Fibroblast of lung (primary cell): Measurements from ENCODE around the gene ULBP2. TPM values are rescaled to one million over a fixed set of nuclear protein-coding genes. Genes with fewer than 3 reads are reported as not detected.

Experiments used
- DNase-seq, 2 donors: peaks; one replicate each; pipeline versions ENCODE4 v3.0.0 to v3.0.0-alpha.2; 2010; ENCODE audit warnings: low read depth in 2 of 2
- H2AFZ ChIP-seq: 2 replicates; pipeline ENCODE4 v1.5.1; 2012; ENCODE audit warnings: low read length, control low read depth, inconsistent platforms
- H3K27ac ChIP-seq: 2 replicates; pipeline ENCODE4 v1.5.1; 2011; ENCODE audit warnings: low read length, control low read depth; ENCODE audit not compliant: insufficient read depth
- H3K27me3 ChIP-seq: 2 replicates; pipeline ENCODE4 v1.5.1; 2011; ENCODE audit warnings: mild to moderate bottlenecking, low read length; ENCODE audit not compliant: control insufficient read depth, insufficient read depth
- H3K36me3 ChIP-seq: 2 replicates; pipeline ENCODE4 v1.5.1; 2011; ENCODE audit warnings: low read length; ENCODE audit not compliant: control insufficient read depth, insufficient read depth
- H3K4me1 ChIP-seq: 2 replicates; pipeline ENCODE4 v1.5.1; 2011; ENCODE audit warnings: low read length; ENCODE audit not compliant: control insufficient read depth, insufficient read depth; ENCODE audit errors: extremely low read depth
- H3K4me2 ChIP-seq: 2 replicates; pipeline ENCODE4 v1.5.1; 2011; ENCODE audit warnings: low read length, control low read depth; ENCODE audit not compliant: insufficient read depth; ENCODE audit errors: extremely low read depth
- H3K4me3 ChIP-seq, 4 experiments: fragments of 200-600 bp in 1 of 4; sonication (generic) in 1 of 4; replicated peaks in 1 of 4; 2 replicates each; pipeline ENCODE4 v1.5.1; 2011 to 2016; ENCODE audit warnings: low read length in 4 of 4, low read depth in 3 of 4, mild to moderate bottlenecking in 3 of 4, control low read depth in 2 of 4, inconsistent platforms in 1 of 4, mixed read lengths in 1 of 4; ENCODE audit not compliant: insufficient read depth in 1 of 4; ENCODE audit errors: control extremely low read depth in 1 of 4
- H3K79me2 ChIP-seq: 2 replicates; pipeline ENCODE4 v1.5.1; 2012; ENCODE audit warnings: mild to moderate bottlenecking, low read length, inconsistent platforms; ENCODE audit not compliant: control insufficient read depth, insufficient read depth
- H3K9ac ChIP-seq: 2 replicates; pipeline ENCODE4 v1.5.1; 2011; ENCODE audit warnings: mild to moderate bottlenecking, low read length, control low read depth; ENCODE audit not compliant: insufficient read depth
- H3K9me3 ChIP-seq: 2 replicates; pipeline ENCODE4 v1.5.1; 2012; ENCODE audit warnings: low read depth, low read length; ENCODE audit not compliant: control insufficient read depth, insufficient read depth
- H4K20me1 ChIP-seq: 2 replicates; pipeline ENCODE4 v1.5.1; 2011; ENCODE audit warnings: low read length; ENCODE audit not compliant: control insufficient read depth, insufficient read depth; ENCODE audit errors: extremely low read depth
- CTCF ChIP-seq, 2 donors: IDR thresholded peaks in 1 of 2; conservative IDR thresholded peaks in 1 of 2; 1 replicate in 1 of 2; 2 replicates in 1 of 2; pipeline ENCODE4 v1.5.1; 2011 to 2012; ENCODE audit warnings: low read length in 2 of 2, control low read depth in 1 of 2, inconsistent platforms in 1 of 2, low read depth in 1 of 2, mild to moderate bottlenecking in 1 of 2
- EZH2 ChIP-seq: IDR thresholded peaks from 2 replicates; pipeline ENCODE4 v1.5.1; 2012; ENCODE audit warnings: low read length, control low read depth, mild to moderate bottlenecking; ENCODE audit errors: missing control alignments
- polyA plus RNA-seq, 2 donors: library from polyadenylated mRNA; depleted of rRNA in 1 of 2; stranded (reverse) in 1 of 2; unstranded in 1 of 2; fragments of >200 nt; gene quantifications; 2 replicates each; pipeline ENCODE4 v1.2.1, GENCODE V29; 2011 to 2012; ENCODE audit warnings: missing spikeins in 1 of 2
- total RNA-seq: library from RNA; depleted of rRNA; stranded (reverse); fragments of >200 nt; gene quantifications from 2 replicates; pipeline ENCODE4 v1.2.1, GENCODE V29; 2014

ULBP2 gene
- total and polyA plus RNA-seq, 2 donors (not counting 1 experiment from before 2014, with no cell fraction given) = 1.8 to 6.9 TPM

GRCh38 chr6:149898966-149899365, 42.8 kb upstream of the ULBP2 start:
- no peaks in the 10 kb centered on the region for H3K79me2 ChIP-seq
- peaks cover 29% of the 10 kb centered on the region for H3K4me1 ChIP-seq
- H3K27me3 ChIP-seq = no peaks in the 10 kb centered on the region
- H3K4me3 ChIP-seq = no peak overlapping the region
- DNase-seq = no peak
- no peaks in the 10 kb centered on the region for H3K36me3 ChIP-seq
- H3K27ac ChIP-seq = no peak overlapping the region
- no peak overlapping the region for H2AFZ ChIP-seq
- H3K4me2 ChIP-seq = no peak overlapping the region
- no peak overlapping the region for H3K9ac ChIP-seq
- no peaks in the 10 kb centered on the region for H4K20me1 ChIP-seq
- no peak for TF ChIP-seq EZH2
- TF ChIP-seq CTCF (conservative IDR thresholded peaks at IDR 0.05 in 1 of 2, IDR thresholded peaks at IDR 0.05 in 1 of 2; ENCODE audit: low read depth in 1 of 2, low read length in 2 of 2) = no peak
- no peaks in the 10 kb centered on the region for H3K9me3 ChIP-seq

GRCh38 chr6:149899486-149899885, 42.3 kb upstream of the ULBP2 start:
- Histone ChIP-seq H3K4me2 (no peak overlapping the region), H3K9ac (no peak overlapping the region), H3K36me3 (no peaks in the 10 kb centered on the region), H4K20me1 (no peaks in the 10 kb centered on the region), H2AFZ (no peak overlapping the region), H3K27me3 (no peaks in the 10 kb centered on the region), H3K4me1 (peaks cover 29% of the 10 kb centered on the region), H3K4me3 (no peak overlapping the region), H3K9me3 (no peaks in the 10 kb centered on the region), H3K27ac (no peak overlapping the region), H3K79me2 (no peaks in the 10 kb centered on the region)
- TF ChIP-seq CTCF (conservative IDR thresholded peaks at IDR 0.05 in 1 of 2, IDR thresholded peaks at IDR 0.05 in 1 of 2; ENCODE audit: low read depth in 1 of 2, low read length in 2 of 2) (no peak), EZH2 (no peak)
- no peak for DNase-seq

DNA sequence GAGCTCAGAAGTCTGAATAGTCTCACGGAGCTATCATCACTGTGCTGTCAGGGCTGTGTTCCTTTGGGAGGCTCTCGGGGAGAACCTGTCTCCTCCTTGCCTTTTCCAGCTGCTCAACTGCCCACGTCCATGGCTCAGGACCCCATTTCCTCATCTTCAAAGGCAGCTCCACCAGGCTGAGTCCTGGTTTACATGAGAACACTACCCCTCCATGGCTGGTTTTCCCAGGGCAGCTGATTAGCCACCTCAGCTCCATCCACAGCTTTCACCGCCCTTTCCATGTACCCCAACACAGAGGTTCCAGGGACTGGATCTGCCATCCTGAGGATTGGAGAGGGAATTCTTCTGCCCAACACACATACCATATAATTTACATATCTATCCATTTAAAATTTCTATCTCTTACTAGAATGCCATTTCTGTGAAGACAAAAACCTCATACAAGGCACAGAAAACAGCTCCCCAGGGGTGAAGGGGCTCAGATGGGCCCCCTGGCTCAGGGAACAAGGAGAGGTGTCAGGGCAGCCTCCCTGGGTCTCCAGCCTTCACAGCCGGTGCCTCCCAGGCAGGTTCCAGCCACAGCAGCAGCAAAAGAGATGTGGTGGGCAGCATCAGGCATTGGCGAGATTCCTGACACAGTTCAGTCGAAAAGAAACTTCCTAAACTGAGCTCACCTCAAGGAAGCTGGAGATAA, 41.7 kb upstream of the ULBP2 start:
- Histone ChIP-seq H3K27ac (no peak overlapping the region), H3K4me3 (no peak overlapping the region), H2AFZ (no peak overlapping the region), H3K4me2 (no peak overlapping the region), H4K20me1 (no peaks in the 10 kb centered on the region), H3K27me3 (no peaks in the 10 kb centered on the region), H3K9me3 (no peaks in the 10 kb centered on the region), H3K9ac (no peak overlapping the region), H3K36me3 (no peaks in the 10 kb centered on the region), H3K4me1 (peaks cover 24% of the 10 kb centered on the region), H3K79me2 (no peaks in the 10 kb centered on the region)
- DNase-seq = no peak
- no peak for TF ChIP-seq CTCF (conservative IDR thresholded peaks at IDR 0.05 in 1 of 2, IDR thresholded peaks at IDR 0.05 in 1 of 2; ENCODE audit: low read depth in 1 of 2, low read length in 2 of 2)
- no peak for TF ChIP-seq EZH2
